Measurements from ENCODE around the gene ICA1L. TPM values are rescaled to one million over a fixed set of nuclear protein-coding genes. Genes with fewer than 3 reads are reported as not detected.

ICA1L gene
- polyA plus RNA-seq, 1 donor: 13.5 TPM

GRCh38 chr2:202782940-202783558 lies 88.5 kb downstream of the ICA1L start:
- DNase-seq (ENCODE audit: low read depth): no peak

- no peak for DNase-seq (ENCODE audit: low read depth)
These were observed 91.0 kb downstream of the ICA1L start for GRCh38 chr2:202780514-202781021.

- DNase-seq (ENCODE audit: low read depth): no peak
These were observed 93.3 kb downstream of the ICA1L start for GRCh38 chr2:202778217-202778616.

- DNase-seq (ENCODE audit: low read depth): no peak
These were observed 97.5 kb downstream of the ICA1L start for GRCh38 chr2:202774104-202774503.

GRCh38 chr2:202773301-202773973 lies 98.1 kb downstream of the ICA1L start:
- no peak for DNase-seq (ENCODE audit: low read depth)

GRCh38 chr2:202771741-202772460 lies 99.7 kb downstream of the ICA1L start:
- no peak for DNase-seq (ENCODE audit: low read depth)

GRCh38 chr2:202771336-202771735 lies 100.2 kb downstream of the ICA1L start:
- no peak for DNase-seq (ENCODE audit: low read depth)

GRCh38 chr2:202769201-202769600 lies 102.4 kb downstream of the ICA1L start:
- DNase-seq (ENCODE audit: low read depth): no peak

GRCh38 chr2:202768273-202768672 lies 103.3 kb downstream of the ICA1L start:
- no peak for DNase-seq (ENCODE audit: low read depth)

GRCh38 chr2:202765436-202765835 lies 106.1 kb downstream of the ICA1L start:
- DNase-seq (ENCODE audit: low read depth): no peak

- DNase-seq (ENCODE audit: low read depth): no peak
These were observed 106.6 kb downstream of the ICA1L start for GRCh38 chr2:202764991-202765390.

- no peak for DNase-seq (ENCODE audit: low read depth)
These were observed 107.7 kb downstream of the ICA1L start for GRCh38 chr2:202763916-202764315.

GRCh38 chr2:202762556-202762955 lies 109.0 kb downstream of the ICA1L start:
- no peak for DNase-seq (ENCODE audit: low read depth)

- no peak for DNase-seq (ENCODE audit: low read depth)
These were observed 110.7 kb downstream of the ICA1L start for GRCh38 chr2:202760848-202761247.

- DNase-seq (ENCODE audit: low read depth): no peak
These were observed 113.0 kb downstream of the ICA1L start for GRCh38 chr2:202758604-202759003.

- no peak for DNase-seq (ENCODE audit: low read depth)
These were observed 113.4 kb downstream of the ICA1L start for GRCh38 chr2:202758128-202758527.

GRCh38 chr2:202757339-202757738 lies 114.2 kb downstream of the ICA1L start:
- DNase-seq (ENCODE audit: low read depth): no peak

- no peak for DNase-seq (ENCODE audit: low read depth)
These were observed 115.0 kb downstream of the ICA1L start for GRCh38 chr2:202756598-202756997.

- no peak for DNase-seq (ENCODE audit: low read depth)
These were observed 116.6 kb downstream of the ICA1L start for GRCh38 chr2:202754936-202755335.

GRCh38 chr2:202752071-202752470 lies 119.5 kb downstream of the ICA1L start:
- no peak for DNase-seq (ENCODE audit: low read depth)

- no peak for DNase-seq (ENCODE audit: low read depth)
These were observed 120.7 kb downstream of the ICA1L start for GRCh38 chr2:202750763-202751427.

- DNase-seq (ENCODE audit: low read depth): no peak
These were observed 122.1 kb downstream of the ICA1L start for GRCh38 chr2:202749477-202749876.
